K562 (cell line): ENCODE results near the gene ANO6. TPM values are rescaled to one million over a fixed set of nuclear protein-coding genes. Genes with fewer than 3 reads are reported as not detected.

Source experiments
- ATAC-seq: fragments of 200-7000 bp; cut with Tn5 transposase; 3 replicates; pipeline ENCODE4 v1.9.1; 2020; ENCODE audit warnings: moderate library complexity
- BruUV-seq: library from RNA; stranded (reverse); fragments of 400-500 nt; replicated peaks from 2 replicates; lab custom pipeline; 2021; lab: Mats Ljungman, UMichigan
- CTCF ChIA-PET: fragments of 300-600 bp; formaldehyde crosslinking; extraction: SDS; loops from one replicate; lab custom pipeline; 2021; ENCODE audit warnings: low intra/inter-chr PET ratio; lab: Yijun Ruan, JAX
- POLR2A ChIA-PET: fragments of 300-600, 350-650 bp; sonication (Branson Sonifier 250); formaldehyde crosslinking; extraction: SDS; loops from one replicate; lab custom pipeline; 2021; ENCODE audit warnings: antibody characterized with exemption, inconsistent platforms; lab: Yijun Ruan, JAX
- DNase-seq, 4 experiments: peaks; one replicate each; pipeline versions ENCODE4 v3.0.0 to v3.0.0-alpha.2; 2011 to 2018; ENCODE audit warnings: low spot score in 3 of 4, mixed read lengths in 3 of 4; ENCODE audit errors: extremely low read depth in 1 of 4
- FAIRE-seq: peaks from 2 replicates; lab custom pipeline; 2011; peaks lifted over from hg19 to GRCh38; lab: Jason Lieb, UNC
- H2AFZ ChIP-seq: 2 replicates; pipeline ENCODE4 v1.6.0; 2011; ENCODE audit warnings: low read depth, low read length, control low read depth, inconsistent platforms
- H3K27ac ChIP-seq: fragments of 200-600 bp; 3 replicates; pipeline ENCODE4 v1.8.0; 2011; ENCODE audit warnings: low read depth, mild to moderate bottlenecking, control low read depth, inconsistent platforms, low read length, moderate library complexity, mixed read lengths; ENCODE audit errors: extremely low read depth
- H3K27me3 ChIP-seq, 2 experiments: fragments of 300-600 bp in 1 of 2; 2 replicates in 1 of 2; 3 replicates in 1 of 2; pipeline versions ENCODE4 v1.6.0 to v1.8.0; 2011; ENCODE audit warnings: inconsistent platforms in 2 of 2, low read length in 2 of 2, mild to moderate bottlenecking in 1 of 2, mixed read lengths in 1 of 2, moderate library complexity in 1 of 2; ENCODE audit not compliant: control insufficient read depth in 2 of 2, insufficient read depth in 2 of 2
- H3K36me3 ChIP-seq: fragments of 300-600 bp; 3 replicates; pipeline ENCODE4 v1.8.0; 2011; ENCODE audit warnings: mild to moderate bottlenecking, low read length, inconsistent platforms; ENCODE audit not compliant: control insufficient read depth, insufficient read depth
- H3K4me1 ChIP-seq, 2 experiments: fragments of 200-600 bp in 1 of 2; replicated peaks in 1 of 2; 2 replicates in 1 of 2; 3 replicates in 1 of 2; pipeline versions ENCODE4 v1.5.1 to v1.8.0; 2011; ENCODE audit warnings: inconsistent platforms in 2 of 2, low read length in 2 of 2, mild to moderate bottlenecking in 1 of 2, mixed read lengths in 1 of 2, moderate library complexity in 1 of 2; ENCODE audit not compliant: control insufficient read depth in 2 of 2, insufficient read depth in 2 of 2
- H3K4me2 ChIP-seq: 2 replicates; pipeline ENCODE4 v1.6.1; 2011; ENCODE audit warnings: low read length, control low read depth, inconsistent platforms, mixed read lengths; ENCODE audit not compliant: insufficient read depth
- H3K4me3 ChIP-seq: fragments of 200-600 bp; sonication (generic), shearing (Covaris generic); 2 replicates; pipeline ENCODE4 v1.5.1; 2016; ENCODE audit warnings: control low read depth, inconsistent platforms
- H3K79me2 ChIP-seq: fragments of 200-600 bp; 3 replicates; pipeline ENCODE4 v1.8.0; 2011; ENCODE audit warnings: low read length, inconsistent platforms; ENCODE audit not compliant: control insufficient read depth, insufficient read depth
- H3K9ac ChIP-seq, 2 experiments: 2 replicates each; pipeline versions ENCODE4 v1.6.0 to v1.6.1; 2011; ENCODE audit warnings: low read depth in 2 of 2, low read length in 2 of 2, control low read depth in 1 of 2, inconsistent platforms in 1 of 2, mild to moderate bottlenecking in 1 of 2, mixed read lengths in 1 of 2; ENCODE audit not compliant: insufficient read depth in 1 of 2
- H3K9me1 ChIP-seq: one replicate; pipeline ENCODE4 v1.6.0; 2011; ENCODE audit warnings: inconsistent platforms, mild to moderate bottlenecking, low read length, moderate library complexity; ENCODE audit not compliant: control insufficient read depth, insufficient read depth
- H3K9me3 ChIP-seq: replicated peaks from 2 replicates; pipeline ENCODE4 v1.5.1; 2011; ENCODE audit warnings: low read depth, low read length, inconsistent platforms; ENCODE audit not compliant: control insufficient read depth, insufficient read depth
- H4K20me1 ChIP-seq: replicated peaks from 2 replicates; pipeline ENCODE4 v1.6.1; 2011; ENCODE audit warnings: low read length, inconsistent platforms, mixed read lengths; ENCODE audit not compliant: control insufficient read depth, insufficient read depth
- BHLHE40 ChIP-seq: IDR thresholded peaks from 2 replicates; pipeline ENCODE4 v1.6.1; 2011; ENCODE audit warnings: low read length, improper control_type of control experiment
- CAMTA2 ChIP-seq: fragments of 250-450 bp; sonication (Bioruptor Pico); conservative IDR thresholded peaks from 2 replicates; pipeline ENCODE4 v1.5.1; 2022
- E2F3 ChIP-seq: fragments of 250-450 bp; sonication (Bioruptor Pico); IDR thresholded peaks from 2 replicates; pipeline ENCODE4 v1.4.0; 2020; ENCODE audit warnings: mild to moderate bottlenecking
- EP400 ChIP-seq: fragments of 450-650 bp; IDR thresholded peaks from 2 replicates; pipeline ENCODE4 v1.6.1; 2017; ENCODE audit warnings: antibody characterized with exemption, mild to moderate bottlenecking, moderate library complexity
- HOXB6 ChIP-seq: fragments of 250-450 bp; sonication (Bioruptor Pico); IDR thresholded peaks from 2 replicates; pipeline ENCODE4 v1.5.1; 2022; ENCODE audit warnings: mild to moderate bottlenecking, borderline replicate concordance
- LEF1 ChIP-seq: fragments of 450-650 bp; IDR thresholded peaks from 2 replicates; pipeline ENCODE4 v1.6.1; 2016; ENCODE audit warnings: mild to moderate bottlenecking
- MCM5 ChIP-seq: fragments of 450-650 bp; IDR thresholded peaks from 2 replicates; pipeline ENCODE4 v1.6.1; 2016; ENCODE audit warnings: low read depth
- MED1 ChIP-seq: sonication (generic); formaldehyde crosslinking; IDR thresholded peaks from 2 replicates; pipeline ENCODE4 v1.8.1; 2023; ENCODE audit warnings: missing genetic modification reagents, borderline replicate concordance
- PHF8 ChIP-seq: fragments of 200-600 bp; sonication (generic); IDR thresholded peaks from 2 replicates; pipeline ENCODE4 v1.6.1; 2012; ENCODE audit warnings: mixed run types, mild to moderate bottlenecking, inconsistent platforms, low read length, moderate library complexity, borderline replicate concordance
- SMARCA5 ChIP-seq: fragments of 450-650 bp; IDR thresholded peaks from 2 replicates; pipeline ENCODE4 v1.6.1; 2016
- WHSC1 ChIP-seq: IDR thresholded peaks from one replicate; pipeline ENCODE4 v1.6.1; 2012; ENCODE audit warnings: low read length, control low read depth, inconsistent platforms
- ZBED1 ChIP-seq: IDR thresholded peaks from 2 replicates; pipeline ENCODE4 v1.6.1; 2014
- ZNF347 ChIP-seq: fragments of 450-650 bp; formaldehyde crosslinking; IDR thresholded peaks from 2 replicates; pipeline ENCODE4 v1.4.0; 2020; ENCODE audit warnings: low read depth, mild to moderate bottlenecking, moderate library complexity
- WGBS: fragments of 100-300 bp; shearing (Covaris generic); methylation state at CpG from one replicate; pipeline ENCODE4 v1.1.6; 2016; ENCODE audit warnings: low coverage, mixed read lengths; ENCODE audit not compliant: insufficient coverage; ENCODE audit errors: missing lambda C conversion rate; 5-methylcytosine and 5-hydroxymethylcytosine counted together
- in situ Hi-C: fragments of 300-500 bp; cut with MboI; formaldehyde crosslinking; loops from 4 replicates; pipeline ENCODE4 v1.15.0; 2018; ENCODE audit warnings: inconsistent platforms, mixed read lengths
- intact Hi-C: fragments of 100-400 bp; cut with micrococcal nuclease; formaldehyde crosslinking; loops from 2 replicates; pipeline ENCODE4 v1.14.2; 2022
- polyA plus RNA-seq, 8 experiments: library from polyadenylated mRNA; depleted of rRNA in 4 of 8; stranded (reverse) in 5 of 8; unstranded in 3 of 8; fragments of >200 nt; fragmentation: Nextera tagmentation in 2 of 8; fragmentation: Illumina TruSeq in 1 of 8; extraction: Ambion mirVana in 2 of 8; extraction: Trizol in 1 of 8; gene quantifications; 2 replicates each; pipeline versions ENCODE4 v1.2.1 to v1.2.3, GENCODE V29; 2011 to 2014; ENCODE audit warnings: inconsistent platforms in 1 of 8, missing spikeins in 1 of 8
- total RNA-seq, 7 experiments: library from RNA; depleted of rRNA in 6 of 7; stranded (reverse); fragments of >200 nt in 6 of 7; fragmentation: Illumina TruSeq in 2 of 7; extraction: Trizol in 2 of 7; gene quantifications; 2 replicates each; pipeline versions ENCODE4 v1.2.1 to v1.2.3, GENCODE V29; 2011 to 2021; ENCODE audit warnings: low replicate concordance in 1 of 7

The ANO6 gene
- total and polyA plus RNA-seq, 9 of the 15 experiments (the other 6 are each of a cell fraction or from before 2014, with no cell fraction given) = 3.5 to 24.7 (median 20.3) TPM

GRCh38 chr12:45468751-45469615 lies 253.1 kb downstream of the ANO6 start:
- no peak for FAIRE-seq
- TF ChIP-seq ZNF347 (CRISPR knock-in tag) (no peak), WHSC1 (no peak), SMARCA5 (no peak), LEF1 (no peak), CAMTA2 (CRISPR knock-in tag) (no peak), EP400 (no peak), MCM5 (no peak), MED1 (CRISPR knock-in tag) (no peak), PHF8 (no peak), E2F3 (CRISPR knock-in tag) (no peak), BHLHE40 (no peak), ZBED1 (no peak), HOXB6 (no peak)
- TF ChIP-seq, all 486 proteins: peak for 0
- H3K4me3 ChIP-seq = no peak overlapping the region
- H2AFZ ChIP-seq = no peak overlapping the region
- in situ Hi-C loops = no loop called here
- ATAC-seq = no peak
- CTCF ChIA-PET = no interaction called here
- H3K27ac ChIP-seq = no peak overlapping the region
- POLR2A ChIA-PET = no interaction called here
- BruUV-seq = no TSS peak
- H3K4me2 ChIP-seq = no peak overlapping the region
- no peaks in the 10 kb centered on the region for H4K20me1 ChIP-seq
- H3K9ac ChIP-seq = no peak overlapping the region
- H3K9me3 ChIP-seq = no peaks in the 10 kb centered on the region
- no peaks in the 10 kb centered on the region for H3K36me3 ChIP-seq
- H3K4me1 ChIP-seq = peaks cover 0 to 5% of the 10 kb centered on the region in 2 experiments; a peak in 1 of 5 replicates
- no peaks in the 10 kb centered on the region for H3K9me1 ChIP-seq
- peaks cover 0 to 7% of the 10 kb centered on the region in 2 experiments; a peak in 1 of 5 replicates for H3K27me3 ChIP-seq
- under 1% methylated on average over 16 of the region's 18 CpGs for WGBS
- no peaks in the 10 kb centered on the region for H3K79me2 ChIP-seq
- intact Hi-C loops = no loop called here
- no peak for DNase-seq
